GM19351 (cell line): ENCODE data around the gene GPR75.

Experiments
- ATAC-seq: cut with Tn5 transposase; IDR thresholded peaks from one replicate; pipeline ENCODE4 v1.9.1; 2021; ENCODE audit warnings: mild to moderate bottlenecking, moderate library complexity; ENCODE audit not compliant: unreplicated experiment

Gene GPR75

GRCh38 chr2:53859206-53860181, at the start of gene GPR75:
TSS of gene GPR75 (minus strand) at chr2:53859967. CDS start at chr2:53854756, 5,211 bp downstream.
- no peak for ATAC-seq

GRCh38 chr2:53907582-53907981, 47.8 kb upstream of the GPR75 start:
- ATAC-seq = no peak

- no peak for ATAC-seq
Observed at GRCh38 chr2:53905396-53905795, 45.6 kb upstream of the GPR75 start.

GRCh38 chr2:53903011-53903410, 43.2 kb upstream of the GPR75 start:
- no peak for ATAC-seq

GRCh38 chr2:53901192-53901591, 41.4 kb upstream of the GPR75 start:
- ATAC-seq = no peak

GRCh38 chr2:53896864-53897263, 37.1 kb upstream of the GPR75 start:
- no peak for ATAC-seq

GRCh38 chr2:53886406-53887280, 26.9 kb upstream of the GPR75 start:
- no peak for ATAC-seq

GRCh38 chr2:53884883-53885282, 25.1 kb upstream of the GPR75 start:
- ATAC-seq = no peak

GRCh38 chr2:53881986-53882385, 22.2 kb upstream of the GPR75 start:
- no peak for ATAC-seq

- no peak for ATAC-seq
Observed at GRCh38 chr2:53881360-53881759, 21.6 kb upstream of the GPR75 start.

- no peak for ATAC-seq
Observed at GRCh38 chr2:53880756-53881155, 21.0 kb upstream of the GPR75 start.

GRCh38 chr2:53877556-53877955, 17.8 kb upstream of the GPR75 start:
- no peak for ATAC-seq

- no peak for ATAC-seq
Observed at GRCh38 chr2:53877112-53877511, 17.3 kb upstream of the GPR75 start.

- ATAC-seq = no peak
Observed at GRCh38 chr2:53874401-53874950, 14.7 kb upstream of the GPR75 start.

- ATAC-seq = peak; percentile 67
Observed at GRCh38 chr2:53867773-53868172, 8.0 kb upstream of the GPR75 start.

GRCh38 chr2:53867169-53867568, 7.4 kb upstream of the GPR75 start:
- no peak for ATAC-seq

GRCh38 chr2:53865962-53866361, 6.2 kb upstream of the GPR75 start:
- ATAC-seq = no peak

GRCh38 chr2:53865264-53865663, 5.5 kb upstream of the GPR75 start:
- ATAC-seq = no peak

GRCh38 chr2:53863538-53864227, 3.9 kb upstream of the GPR75 start:
- no peak for ATAC-seq

- no peak for ATAC-seq
Observed at GRCh38 chr2:53861824-53862223, 2.1 kb upstream of the GPR75 start.

- ATAC-seq = no peak
Observed at GRCh38 chr2:53856272-53856671, 3.5 kb downstream of the GPR75 start.
